H1 (cell line): ENCODE measurements around the gene TSPAN9. TPM values are rescaled to one million over a fixed set of nuclear protein-coding genes. Genes with fewer than 3 reads are reported as not detected.

Source experiments
- CTCF ChIA-PET: fragments of 300-600 bp; sonication (Branson Sonifier 250); formaldehyde crosslinking; loops from one replicate; lab custom pipeline; 2021; ENCODE audit not compliant: partially characterized antibody; lab: Charles Lee
- POLR2A ChIA-PET: fragments of 300-600 bp; sonication (Branson Sonifier 250); formaldehyde crosslinking; loops from one replicate; lab custom pipeline; 2021; ENCODE audit warnings: inconsistent platforms; ENCODE audit not compliant: partially characterized antibody; lab: Charles Lee
- DNase-seq, 2 experiments: peaks; one replicate each; pipeline versions ENCODE4 v3.0.0 to v3.0.0-alpha.2; 2010 to 2022; ENCODE audit warnings: low spot score in 2 of 2, low read depth in 1 of 2, mixed read lengths in 1 of 2
- FAIRE-seq: peaks from 2 replicates; lab custom pipeline; 2011; peaks lifted over from hg19 to GRCh38; lab: Jason Lieb, UNC
- H2AFZ ChIP-seq: 2 replicates; pipeline ENCODE4 v1.8.1; 2012; ENCODE audit warnings: low read length, inconsistent platforms
- H2AK5ac ChIP-seq: 2 replicates; pipeline ENCODE4 v1.6.1; 2013; ENCODE audit warnings: low read depth, low read length
- H2BK120ac ChIP-seq: replicated peaks from 2 replicates; pipeline ENCODE3; 2013; ENCODE audit warnings: low read depth, low read length, inconsistent platforms
- H2BK12ac ChIP-seq: 2 replicates; pipeline ENCODE4 v1.6.1; 2013; ENCODE audit warnings: low read depth, low read length
- H2BK15ac ChIP-seq: 2 replicates; pipeline ENCODE4 v1.6.1; 2013; ENCODE audit warnings: low read length
- H2BK20ac ChIP-seq: 2 replicates; pipeline ENCODE4 v1.6.1; 2013; ENCODE audit warnings: low read length
- H2BK5ac ChIP-seq: 2 replicates; pipeline ENCODE4 v1.6.1; 2013; ENCODE audit warnings: low read depth, low read length
- H3K14ac ChIP-seq: 2 replicates; pipeline ENCODE4 v1.6.1; 2013; ENCODE audit warnings: inconsistent platforms; ENCODE audit not compliant: insufficient read length
- H3K18ac ChIP-seq: 2 replicates; pipeline ENCODE4 v1.6.1; 2013; ENCODE audit warnings: low read length; ENCODE audit errors: extremely low read depth
- H3K23ac ChIP-seq: 2 replicates; pipeline ENCODE4 v1.6.1; 2013; ENCODE audit warnings: inconsistent platforms; ENCODE audit not compliant: insufficient read length
- H3K23me2 ChIP-seq: 2 replicates; pipeline ENCODE4 v1.6.1; 2013; ENCODE audit warnings: low read depth, low read length
- H3K27ac ChIP-seq: 2 replicates; pipeline ENCODE4 v1.6.1; 2011; ENCODE audit warnings: low read depth, low read length, inconsistent platforms
- H3K27me3 ChIP-seq, 4 experiments: replicated peaks in 1 of 4; 1 replicate in 1 of 4; 2 replicates in 3 of 4; pipeline versions ENCODE4 v1.6.1 to v1.8.1; 2011 to 2013; ENCODE audit warnings: low read length in 3 of 4, mild to moderate bottlenecking in 3 of 4, inconsistent platforms in 2 of 4, mixed read lengths in 2 of 4, moderate library complexity in 1 of 4; ENCODE audit not compliant: control insufficient read depth in 3 of 4, insufficient read depth in 3 of 4; ENCODE audit errors: extremely low read depth in 1 of 4
- H3K36me3 ChIP-seq, 4 experiments: 2 replicates each; pipeline versions ENCODE4 v1.6.1 to v1.8.1; 2011 to 2013; ENCODE audit warnings: mild to moderate bottlenecking in 4 of 4, low read length in 3 of 4, moderate library complexity in 2 of 4, control low read depth in 1 of 4, inconsistent platforms in 1 of 4; ENCODE audit not compliant: insufficient read depth in 4 of 4, control insufficient read depth in 2 of 4
- H3K4ac ChIP-seq: replicated peaks from 2 replicates; pipeline ENCODE3; 2013; ENCODE audit warnings: low read length, low read depth, mixed read lengths, inconsistent platforms; ENCODE audit not compliant: insufficient read length
- H3K4me1 ChIP-seq, 4 experiments: replicated peaks in 1 of 4; 1 replicate in 1 of 4; 2 replicates in 3 of 4; pipeline versions ENCODE4 v1.6.1 to v1.8.1; 2011 to 2013; ENCODE audit warnings: low read length in 3 of 4, inconsistent platforms in 2 of 4, mixed read lengths in 1 of 4; ENCODE audit not compliant: insufficient read depth in 4 of 4, control insufficient read depth in 3 of 4
- H3K4me2 ChIP-seq, 2 experiments: 2 replicates each; pipeline versions ENCODE4 v1.6.1 to v1.8.1; 2011 to 2013; ENCODE audit warnings: low read depth in 2 of 2, low read length in 2 of 2, control low read depth in 1 of 2, inconsistent platforms in 1 of 2, mild to moderate bottlenecking in 1 of 2; ENCODE audit not compliant: insufficient read depth in 1 of 2
- H3K4me3 ChIP-seq, 4 experiments: fragments of 200-600, 300-600 bp in 1 of 4; sonication (generic), shearing (Covaris generic), sonication (Bioruptor Twin) in 1 of 4; 2 replicates each; pipeline versions ENCODE4 v1.5.1 to v1.8.1; 2011 to 2016; ENCODE audit warnings: low read length in 4 of 4, low read depth in 3 of 4, control low read depth in 2 of 4, inconsistent platforms in 2 of 4, mild to moderate bottlenecking in 2 of 4, mixed read lengths in 1 of 4, moderate library complexity in 1 of 4; ENCODE audit not compliant: insufficient read depth in 2 of 4; ENCODE audit errors: extremely low read depth in 1 of 4
- H3K56ac ChIP-seq: replicated peaks from 2 replicates; pipeline ENCODE3; 2013; ENCODE audit warnings: low read depth, mild to moderate bottlenecking, mixed read lengths, low read length, inconsistent platforms; ENCODE audit not compliant: insufficient read length
- H3K79me1 ChIP-seq: 2 replicates; pipeline ENCODE4 v1.6.1; 2013; ENCODE audit warnings: low read depth, low read length, control low read depth
- H3K79me2 ChIP-seq, 2 experiments: 2 replicates each; pipeline versions ENCODE4 v1.6.1 to v1.8.1; 2012 to 2013; ENCODE audit warnings: low read length in 2 of 2, mild to moderate bottlenecking in 2 of 2, inconsistent platforms in 1 of 2; ENCODE audit not compliant: insufficient read depth in 2 of 2, control insufficient read depth in 1 of 2
- H3K9ac ChIP-seq, 4 experiments: replicated peaks in 1 of 4; 1 replicate in 1 of 4; 2 replicates in 3 of 4; pipeline versions ENCODE4 v1.6.1 to v1.8.1; 2011 to 2013; ENCODE audit warnings: low read depth in 3 of 4, low read length in 3 of 4, control low read depth in 2 of 4, mild to moderate bottlenecking in 2 of 4, moderate library complexity in 2 of 4, inconsistent platforms in 1 of 4; ENCODE audit errors: extremely low read depth in 1 of 4
- H3K9me3 ChIP-seq, 2 experiments: 2 replicates each; pipeline versions ENCODE4 v1.6.1 to v1.8.1; 2012 to 2013; ENCODE audit warnings: mild to moderate bottlenecking in 2 of 2, moderate library complexity in 2 of 2, control low read depth in 1 of 2, inconsistent platforms in 1 of 2, low read depth in 1 of 2, low read length in 1 of 2, mixed read lengths in 1 of 2; ENCODE audit not compliant: insufficient read depth in 2 of 2
- H4K20me1 ChIP-seq, 2 experiments: replicated peaks in 1 of 2; 2 replicates each; pipeline versions ENCODE3 to v1.8.1; 2011 to 2013; ENCODE audit warnings: inconsistent platforms in 2 of 2, low read length in 2 of 2, mild to moderate bottlenecking in 1 of 2; ENCODE audit not compliant: insufficient read depth in 2 of 2, control insufficient read depth in 1 of 2
- H4K5ac ChIP-seq: 2 replicates; pipeline ENCODE4 v1.6.1; 2013; ENCODE audit warnings: low read length, low read depth, mixed read lengths, inconsistent platforms; ENCODE audit not compliant: insufficient read length
- H4K8ac ChIP-seq: 2 replicates; pipeline ENCODE4 v1.8.0; 2013; ENCODE audit warnings: mild to moderate bottlenecking, moderate library complexity, low read length, inconsistent platforms; ENCODE audit not compliant: insufficient read depth; ENCODE audit errors: extremely low read depth
- H4K91ac ChIP-seq: replicated peaks from 2 replicates; pipeline ENCODE3; 2013; ENCODE audit warnings: low read length, mixed read lengths, inconsistent platforms; ENCODE audit not compliant: insufficient read length
- GTF2F1 ChIP-seq: IDR thresholded peaks from 2 replicates; pipeline ENCODE4 v1.6.1; 2012; ENCODE audit warnings: low read depth, low read length, improper control_type of control experiment, borderline replicate concordance
- JUN ChIP-seq: IDR thresholded peaks from 2 replicates; pipeline ENCODE4 v1.6.1; 2011; ENCODE audit warnings: low read depth, mild to moderate bottlenecking, improper control_type of control experiment, low read length
- RAD21 ChIP-seq, 2 experiments: IDR thresholded peaks in 1 of 2; conservative IDR thresholded peaks in 1 of 2; 2 replicates each; pipeline ENCODE4 v1.6.1; 2011; ENCODE audit warnings: low read depth in 2 of 2, low read length in 2 of 2, improper control_type of control experiment in 1 of 2, inconsistent platforms in 1 of 2, mild to moderate bottlenecking in 1 of 2, moderate library complexity in 1 of 2
- SP1 ChIP-seq: IDR thresholded peaks from 2 replicates; pipeline ENCODE4 v1.6.1; 2011; ENCODE audit warnings: low read depth, low read length
- SRF ChIP-seq: IDR thresholded peaks from 2 replicates; pipeline ENCODE4 v1.6.1; 2011; ENCODE audit warnings: mild to moderate bottlenecking, low read depth, low read length, moderate library complexity
- TAF1 ChIP-seq: IDR thresholded peaks from 2 replicates; pipeline ENCODE4 v1.6.1; 2011; ENCODE audit warnings: mild to moderate bottlenecking, low read depth, low read length
- TCF12 ChIP-seq: IDR thresholded peaks from 2 replicates; pipeline ENCODE4 v1.6.1; 2011; ENCODE audit warnings: low read depth, mild to moderate bottlenecking, low read length
- TEAD4 ChIP-seq: IDR thresholded peaks from 2 replicates; pipeline ENCODE4 v1.6.1; 2012; ENCODE audit warnings: low read depth, low read length, inconsistent platforms, mixed read lengths
- WGBS, 2 experiments: shearing (Covaris generic) in 1 of 2; methylation state at CpG; one replicate each; pipeline versions ENCODE4 v1.1.6 to v1.1.7; 2013 to 2015; ENCODE audit warnings: low lambda C conversion rate in 2 of 2, mixed read lengths in 2 of 2, inconsistent platforms in 1 of 2, low coverage in 1 of 2, missing lambda C conversion rate in 1 of 2; ENCODE audit not compliant: insufficient replicate concordance in 2 of 2, insufficient coverage in 1 of 2, insufficient read length in 1 of 2; ENCODE audit errors: extremely low coverage in 1 of 2, missing lambda C conversion rate in 1 of 2; 5-methylcytosine and 5-hydroxymethylcytosine counted together
- polyA plus RNA-seq, 7 experiments: library from polyadenylated mRNA; depleted of rRNA in 3 of 7; stranded (reverse) in 5 of 7; unstranded in 2 of 7; fragments of >200 nt in 5 of 7; fragments of 200-250 nt in 2 of 7; gene quantifications; 1 replicate in 5 of 7; 2 replicates in 1 of 7; 4 replicates in 1 of 7; pipeline versions ENCODE4 v1.2.1 to v1.2.3, GENCODE V29; 2011 to 2013; ENCODE audit warnings: missing spikeins in 2 of 7, mixed read lengths in 2 of 7
- total RNA-seq: library from RNA; stranded (reverse); fragmentation: NEBNext Ultra II Directional; extraction: Animal tissue kit (Norgen Biotek cat#: 25700); gene quantifications from 2 replicates; pipeline ENCODE4 v1.2.1, GENCODE V29; 2021
- TF ChIP-seq, protein P1 (sequence below), 3 experiments: IDR thresholded peaks; 1 replicate in 2 of 3; 2 replicates in 1 of 3; pipeline versions ENCODE4 v1.5.1 to v1.6.1; 2011; ENCODE audit warnings: low read length in 3 of 3, mild to moderate bottlenecking in 3 of 3, inconsistent platforms in 2 of 3, low read depth in 1 of 3, moderate library complexity in 1 of 3; ENCODE audit not compliant: insufficient read depth in 1 of 3; ENCODE audit errors: control extremely low read depth in 1 of 3
- TF ChIP-seq, protein P2 (sequence below): IDR thresholded peaks from 2 replicates; pipeline ENCODE4 v1.6.1; 2012; ENCODE audit warnings: inconsistent platforms

TSPAN9 gene
- total and polyA plus RNA-seq, 2 of the 8 experiments (the other 6 are each of a cell fraction or from before 2014, with no cell fraction given), result 11.5 to 29.1 TPM

DNA sequence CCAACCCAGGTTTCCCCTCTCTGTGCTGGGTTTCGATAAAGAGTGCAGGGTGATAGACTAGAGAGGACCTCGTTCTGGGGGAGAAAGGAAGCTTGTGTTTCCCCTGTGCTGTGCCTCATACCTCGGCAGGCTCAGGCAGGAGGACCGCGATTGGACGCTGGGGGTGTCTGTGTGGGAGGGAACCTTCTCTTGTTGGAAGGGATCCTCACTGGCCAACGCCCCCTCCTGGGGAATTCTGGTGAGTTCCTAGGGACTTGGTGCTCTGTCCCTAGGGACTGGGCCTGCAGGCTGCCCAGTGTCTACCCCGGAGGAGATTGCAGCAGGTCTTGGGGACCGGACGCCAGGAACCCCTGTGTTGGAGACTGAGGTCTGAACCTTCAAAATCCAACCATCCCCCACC lies 256.4 kb downstream of the TSPAN9 start:
- H3K36me3 ChIP-seq, result no peaks in the 10 kb centered on the region
- H2BK120ac ChIP-seq, result no peak overlapping the region
- FAIRE-seq, result peak; percentile 85
- H3K23ac ChIP-seq, result no peak overlapping the region
- H3K79me1 ChIP-seq, result no peaks in the 10 kb centered on the region
- DNase-seq, result peak; percentile 76 to 87
- no peak overlapping the region; a peak in 1 of 7 replicates for H3K9ac ChIP-seq
- no peak overlapping the region for H3K4me3 ChIP-seq
- no peak overlapping the region for H4K91ac ChIP-seq
- H4K8ac ChIP-seq, result peak overlapping the region; percentile 66; the same call in 1 of the 2 replicates
- no peak overlapping the region for H3K56ac ChIP-seq
- H3K4me2 ChIP-seq, result no peak overlapping the region; a peak in 1 of 4 replicates
- no peak overlapping the region for H3K4ac ChIP-seq
- no peaks in the 10 kb centered on the region for H3K79me2 ChIP-seq
- no peak overlapping the region for H2AK5ac ChIP-seq
- H3K27ac ChIP-seq, result no peak overlapping the region
- H3K14ac ChIP-seq, result no peak overlapping the region
- no peak overlapping the region for H2BK15ac ChIP-seq
- H3K18ac ChIP-seq, result peak overlapping the region; percentile 52; the same call in 1 of the 2 replicates
- H4K5ac ChIP-seq, result no peak overlapping the region
- ChIA-PET CTCF (interaction anchor here (0.6 to 16.4 kb wide), 33 partner anchors 9 to 1429 kb away, joined by 3 to 216 read pairs (median 4); no protein-coding TSS in a partner anchor), POLR2A (interaction anchor here (1.1 kb wide), 2 partner anchors 19 to 32 kb away, joined by 4 read pairs; no protein-coding TSS in a partner anchor)
- H2BK12ac ChIP-seq, result no peak overlapping the region
- no peaks in the 10 kb centered on the region for H3K23me2 ChIP-seq
- peak overlapping the region; percentile 92 for H2AFZ ChIP-seq
- peaks cover 3 to 14% (median 7%) of the 10 kb centered on the region in 4 experiments; a peak in 6 of 7 replicates for H3K4me1 ChIP-seq
- no peaks in the 10 kb centered on the region for H3K9me3 ChIP-seq
- no peak overlapping the region for H2BK5ac ChIP-seq
- no peak overlapping the region for H2BK20ac ChIP-seq
- H4K20me1 ChIP-seq, result no peaks in the 10 kb centered on the region
- H3K27me3 ChIP-seq, result no peaks in the 10 kb centered on the region
- 47% methylated on average over 9 of the region's 10 CpGs; no CpG with 5 or more reads in 1 of the 2 experiments for WGBS, 2 experiments
- no peak for TF ChIP-seq TAF1
- TF ChIP-seq JUN, result no peak
- no peak for TF ChIP-seq SRF
- TF ChIP-seq SP1, result 0 out of 2 replicates have a peak, but pooled peaks have one; percentile 46
- peak; percentile 44 to 54 for TF ChIP-seq RAD21 (IDR thresholded peaks at IDR 0.05 in 1 of 2, conservative IDR thresholded peaks at IDR 0.05 in 1 of 2; ENCODE audit: low read depth in 2 of 2, low read length in 2 of 2)
- peak; percentile 58; the same call in 1 of the 2 replicates for TF ChIP-seq TEAD4
- TF ChIP-seq, protein P1, sequence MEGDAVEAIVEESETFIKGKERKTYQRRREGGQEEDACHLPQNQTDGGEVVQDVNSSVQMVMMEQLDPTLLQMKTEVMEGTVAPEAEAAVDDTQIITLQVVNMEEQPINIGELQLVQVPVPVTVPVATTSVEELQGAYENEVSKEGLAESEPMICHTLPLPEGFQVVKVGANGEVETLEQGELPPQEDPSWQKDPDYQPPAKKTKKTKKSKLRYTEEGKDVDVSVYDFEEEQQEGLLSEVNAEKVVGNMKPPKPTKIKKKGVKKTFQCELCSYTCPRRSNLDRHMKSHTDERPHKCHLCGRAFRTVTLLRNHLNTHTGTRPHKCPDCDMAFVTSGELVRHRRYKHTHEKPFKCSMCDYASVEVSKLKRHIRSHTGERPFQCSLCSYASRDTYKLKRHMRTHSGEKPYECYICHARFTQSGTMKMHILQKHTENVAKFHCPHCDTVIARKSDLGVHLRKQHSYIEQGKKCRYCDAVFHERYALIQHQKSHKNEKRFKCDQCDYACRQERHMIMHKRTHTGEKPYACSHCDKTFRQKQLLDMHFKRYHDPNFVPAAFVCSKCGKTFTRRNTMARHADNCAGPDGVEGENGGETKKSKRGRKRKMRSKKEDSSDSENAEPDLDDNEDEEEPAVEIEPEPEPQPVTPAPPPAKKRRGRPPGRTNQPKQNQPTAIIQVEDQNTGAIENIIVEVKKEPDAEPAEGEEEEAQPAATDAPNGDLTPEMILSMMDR (IDR thresholded peaks at IDR 0.05; ENCODE audit: control extremely low read depth in 1 of 3, insufficient read depth in 1 of 3, low read depth in 1 of 3, low read length in 3 of 3), result peak; percentile 55 to 68 (median 61)
- TF ChIP-seq, protein P2, sequence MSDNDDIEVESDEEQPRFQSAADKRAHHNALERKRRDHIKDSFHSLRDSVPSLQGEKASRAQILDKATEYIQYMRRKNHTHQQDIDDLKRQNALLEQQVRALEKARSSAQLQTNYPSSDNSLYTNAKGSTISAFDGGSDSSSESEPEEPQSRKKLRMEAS, result 0 out of 2 replicates have a peak, but pooled peaks have one; percentile 26
- no peak for TF ChIP-seq GTF2F1
- no peak for TF ChIP-seq TCF12
